ENCODE results near the gene ABCC6.

DNA sequence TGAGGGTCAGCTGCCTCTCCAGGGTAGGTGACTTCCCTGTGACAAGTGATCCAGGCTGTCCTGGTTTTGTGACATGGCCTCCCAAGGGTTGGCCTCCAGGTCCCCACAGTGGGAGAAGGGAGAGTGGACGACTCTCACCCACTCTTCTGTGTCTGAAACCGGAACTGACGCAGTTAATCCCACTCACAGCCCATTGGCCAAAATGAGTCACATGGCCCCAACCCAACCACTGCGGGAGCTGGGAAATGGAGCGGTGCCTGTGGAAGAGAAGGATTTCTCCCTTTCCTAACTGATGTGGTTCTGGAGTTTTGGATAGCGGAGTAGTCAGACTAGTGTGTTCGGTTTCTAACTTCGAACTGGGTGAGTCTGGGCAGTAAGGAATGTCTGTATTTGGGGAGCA is 79.4 kb downstream of the ABCC6 start:
- TF ChIP-seq, protein P1, sequence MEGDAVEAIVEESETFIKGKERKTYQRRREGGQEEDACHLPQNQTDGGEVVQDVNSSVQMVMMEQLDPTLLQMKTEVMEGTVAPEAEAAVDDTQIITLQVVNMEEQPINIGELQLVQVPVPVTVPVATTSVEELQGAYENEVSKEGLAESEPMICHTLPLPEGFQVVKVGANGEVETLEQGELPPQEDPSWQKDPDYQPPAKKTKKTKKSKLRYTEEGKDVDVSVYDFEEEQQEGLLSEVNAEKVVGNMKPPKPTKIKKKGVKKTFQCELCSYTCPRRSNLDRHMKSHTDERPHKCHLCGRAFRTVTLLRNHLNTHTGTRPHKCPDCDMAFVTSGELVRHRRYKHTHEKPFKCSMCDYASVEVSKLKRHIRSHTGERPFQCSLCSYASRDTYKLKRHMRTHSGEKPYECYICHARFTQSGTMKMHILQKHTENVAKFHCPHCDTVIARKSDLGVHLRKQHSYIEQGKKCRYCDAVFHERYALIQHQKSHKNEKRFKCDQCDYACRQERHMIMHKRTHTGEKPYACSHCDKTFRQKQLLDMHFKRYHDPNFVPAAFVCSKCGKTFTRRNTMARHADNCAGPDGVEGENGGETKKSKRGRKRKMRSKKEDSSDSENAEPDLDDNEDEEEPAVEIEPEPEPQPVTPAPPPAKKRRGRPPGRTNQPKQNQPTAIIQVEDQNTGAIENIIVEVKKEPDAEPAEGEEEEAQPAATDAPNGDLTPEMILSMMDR (IDR thresholded peaks at IDR 0.05; ENCODE audit: insufficient read depth, low read length) = no peak
- TF ChIP-seq, protein P2, sequence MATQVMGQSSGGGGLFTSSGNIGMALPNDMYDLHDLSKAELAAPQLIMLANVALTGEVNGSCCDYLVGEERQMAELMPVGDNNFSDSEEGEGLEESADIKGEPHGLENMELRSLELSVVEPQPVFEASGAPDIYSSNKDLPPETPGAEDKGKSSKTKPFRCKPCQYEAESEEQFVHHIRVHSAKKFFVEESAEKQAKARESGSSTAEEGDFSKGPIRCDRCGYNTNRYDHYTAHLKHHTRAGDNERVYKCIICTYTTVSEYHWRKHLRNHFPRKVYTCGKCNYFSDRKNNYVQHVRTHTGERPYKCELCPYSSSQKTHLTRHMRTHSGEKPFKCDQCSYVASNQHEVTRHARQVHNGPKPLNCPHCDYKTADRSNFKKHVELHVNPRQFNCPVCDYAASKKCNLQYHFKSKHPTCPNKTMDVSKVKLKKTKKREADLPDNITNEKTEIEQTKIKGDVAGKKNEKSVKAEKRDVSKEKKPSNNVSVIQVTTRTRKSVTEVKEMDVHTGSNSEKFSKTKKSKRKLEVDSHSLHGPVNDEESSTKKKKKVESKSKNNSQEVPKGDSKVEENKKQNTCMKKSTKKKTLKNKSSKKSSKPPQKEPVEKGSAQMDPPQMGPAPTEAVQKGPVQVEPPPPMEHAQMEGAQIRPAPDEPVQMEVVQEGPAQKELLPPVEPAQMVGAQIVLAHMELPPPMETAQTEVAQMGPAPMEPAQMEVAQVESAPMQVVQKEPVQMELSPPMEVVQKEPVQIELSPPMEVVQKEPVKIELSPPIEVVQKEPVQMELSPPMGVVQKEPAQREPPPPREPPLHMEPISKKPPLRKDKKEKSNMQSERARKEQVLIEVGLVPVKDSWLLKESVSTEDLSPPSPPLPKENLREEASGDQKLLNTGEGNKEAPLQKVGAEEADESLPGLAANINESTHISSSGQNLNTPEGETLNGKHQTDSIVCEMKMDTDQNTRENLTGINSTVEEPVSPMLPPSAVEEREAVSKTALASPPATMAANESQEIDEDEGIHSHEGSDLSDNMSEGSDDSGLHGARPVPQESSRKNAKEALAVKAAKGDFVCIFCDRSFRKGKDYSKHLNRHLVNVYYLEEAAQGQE (IDR thresholded peaks at IDR 0.05; ENCODE audit: insufficient replicate concordance, low read depth) = no peak
- TF ChIP-seq SPI1 (IDR thresholded peaks at IDR 0.05; ENCODE audit: borderline replicate concordance, low read depth) = no peak
- TF ChIP-seq POLR2AphosphoS5 (IDR thresholded peaks at IDR 0.05; ENCODE audit: low read depth) = no peak
